ENCODE measurements around the gene NAV2.

DNA sequence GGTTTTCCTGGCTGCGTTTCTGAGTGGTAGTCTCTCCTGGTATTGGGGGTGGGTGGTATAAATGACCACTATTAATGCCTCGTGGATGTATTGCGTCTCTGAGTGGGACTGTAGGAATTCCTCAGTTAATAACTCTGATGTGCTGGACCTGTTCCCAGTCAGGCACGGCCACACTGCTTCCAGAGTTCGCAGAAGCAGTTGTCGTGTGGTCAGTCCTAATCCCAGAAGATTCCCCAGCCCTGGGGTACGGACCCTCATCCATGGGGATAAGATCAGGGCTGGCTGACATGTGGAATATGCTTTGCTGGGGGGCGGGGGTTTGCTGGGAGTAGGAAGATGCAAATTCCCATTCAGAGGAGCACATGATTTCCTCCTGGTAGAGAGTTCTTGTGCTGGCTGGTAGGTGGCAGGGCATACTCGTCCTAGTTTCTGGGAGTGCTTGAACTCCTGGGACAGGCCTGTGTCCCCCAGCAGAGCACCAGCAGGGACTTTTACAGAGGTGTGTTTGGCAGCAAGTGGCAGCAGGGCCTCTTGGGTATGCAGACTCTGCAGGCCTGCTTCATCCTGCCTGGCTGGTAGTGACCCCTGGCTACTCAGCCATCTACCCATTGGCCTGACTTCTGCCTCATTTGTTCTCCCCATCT lies 157.4 kb downstream of the NAV2 start:
- TF ChIP-seq, protein P1, sequence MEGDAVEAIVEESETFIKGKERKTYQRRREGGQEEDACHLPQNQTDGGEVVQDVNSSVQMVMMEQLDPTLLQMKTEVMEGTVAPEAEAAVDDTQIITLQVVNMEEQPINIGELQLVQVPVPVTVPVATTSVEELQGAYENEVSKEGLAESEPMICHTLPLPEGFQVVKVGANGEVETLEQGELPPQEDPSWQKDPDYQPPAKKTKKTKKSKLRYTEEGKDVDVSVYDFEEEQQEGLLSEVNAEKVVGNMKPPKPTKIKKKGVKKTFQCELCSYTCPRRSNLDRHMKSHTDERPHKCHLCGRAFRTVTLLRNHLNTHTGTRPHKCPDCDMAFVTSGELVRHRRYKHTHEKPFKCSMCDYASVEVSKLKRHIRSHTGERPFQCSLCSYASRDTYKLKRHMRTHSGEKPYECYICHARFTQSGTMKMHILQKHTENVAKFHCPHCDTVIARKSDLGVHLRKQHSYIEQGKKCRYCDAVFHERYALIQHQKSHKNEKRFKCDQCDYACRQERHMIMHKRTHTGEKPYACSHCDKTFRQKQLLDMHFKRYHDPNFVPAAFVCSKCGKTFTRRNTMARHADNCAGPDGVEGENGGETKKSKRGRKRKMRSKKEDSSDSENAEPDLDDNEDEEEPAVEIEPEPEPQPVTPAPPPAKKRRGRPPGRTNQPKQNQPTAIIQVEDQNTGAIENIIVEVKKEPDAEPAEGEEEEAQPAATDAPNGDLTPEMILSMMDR (IDR thresholded peaks at IDR 0.05) = no peak
- no peak for TF ChIP-seq EP300 (IDR thresholded peaks at IDR 0.05)
